IMR-90 (cell line): ENCODE measurements around the gene CCN5. TPM values are rescaled to one million over a fixed set of nuclear protein-coding genes. Genes with fewer than 3 reads are reported as not detected.

Experiments
- ATAC-seq: fragments of 200-7000 bp; cut with Tn5 transposase; 2 replicates; pipeline ENCODE4 v1.9.1; 2020; ENCODE audit warnings: low read depth, mild to moderate bottlenecking, moderate library complexity
- BruUV-seq: library from RNA; stranded (reverse); fragments of 400-500 nt; replicated peaks from 2 replicates; lab custom pipeline; 2021; lab: Mats Ljungman, UMichigan
- CTCF ChIA-PET: fragments of 300-600 bp; formaldehyde crosslinking; extraction: SDS; loops from one replicate; lab custom pipeline; 2021; ENCODE audit warnings: antibody characterized with exemption; lab: Yijun Ruan, JAX
- POLR2A ChIA-PET: fragments of 300-600 bp; sonication (Branson Sonifier 250); formaldehyde crosslinking; loops from one replicate; lab custom pipeline; 2022; ENCODE audit warnings: antibody characterized with exemption; ENCODE audit not compliant: unreplicated experiment; lab: Charles Lee
- DNase-seq: peaks from one replicate; pipeline ENCODE4 v3.0.0; 2013
- H2AFZ ChIP-seq: replicated peaks from 2 replicates; pipeline ENCODE3; 2013; ENCODE audit warnings: low read length, mild to moderate bottlenecking; ENCODE audit not compliant: poor library complexity
- H2AK5ac ChIP-seq: 2 replicates; pipeline ENCODE4 v1.6.1; 2013; ENCODE audit warnings: low read depth, low read length, inconsistent platforms
- H2AK9ac ChIP-seq: replicated peaks from 2 replicates; pipeline ENCODE3; 2013; ENCODE audit warnings: mild to moderate bottlenecking, low read depth, low read length, moderate library complexity; ENCODE audit not compliant: poor library complexity
- H2BK120ac ChIP-seq: 2 replicates; pipeline ENCODE4 v1.6.1; 2013; ENCODE audit warnings: low read depth, low read length, inconsistent platforms
- H2BK15ac ChIP-seq: 3 replicates; pipeline ENCODE4 v1.6.1; 2013; ENCODE audit warnings: low read depth, low read length, inconsistent platforms
- H2BK20ac ChIP-seq: 2 replicates; pipeline ENCODE4 v1.6.1; 2013; ENCODE audit warnings: low read depth, mild to moderate bottlenecking, inconsistent platforms, low read length, moderate library complexity
- H2BK5ac ChIP-seq: 2 replicates; pipeline ENCODE4 v1.6.1; 2013; ENCODE audit warnings: mild to moderate bottlenecking, low read depth, low read length, inconsistent platforms; ENCODE audit not compliant: poor library complexity, severe bottlenecking
- H3K14ac ChIP-seq: replicated peaks from 2 replicates; pipeline ENCODE4 v1.6.1; 2013; ENCODE audit warnings: low read depth, low read length, inconsistent platforms
- H3K18ac ChIP-seq: 2 replicates; pipeline ENCODE4 v1.6.1; 2013; ENCODE audit warnings: low read depth, low read length, control low read depth
- H3K23ac ChIP-seq: 2 replicates; pipeline ENCODE4 v1.6.1; 2013; ENCODE audit warnings: low read depth, low read length, inconsistent platforms
- H3K27ac ChIP-seq: 2 replicates; pipeline ENCODE4 v1.5.1; 2013; ENCODE audit warnings: mild to moderate bottlenecking, control low read depth, low read length; ENCODE audit not compliant: insufficient read depth
- H3K27me3 ChIP-seq: 2 replicates; pipeline ENCODE4 v1.6.1; 2013; ENCODE audit warnings: low read length; ENCODE audit not compliant: control insufficient read depth, insufficient read depth
- H3K36me3 ChIP-seq: 2 replicates; pipeline ENCODE4 v1.6.1; 2013; ENCODE audit warnings: low read length, mixed read lengths; ENCODE audit not compliant: control insufficient read depth, insufficient read depth
- H3K4ac ChIP-seq: 2 replicates; pipeline ENCODE4 v1.6.1; 2013; ENCODE audit warnings: low read depth, low read length, inconsistent platforms
- H3K4me1 ChIP-seq: 2 replicates; pipeline ENCODE4 v1.6.1; 2013; ENCODE audit warnings: low read length, mixed read lengths; ENCODE audit not compliant: control insufficient read depth, insufficient read depth
- H3K4me2 ChIP-seq: 2 replicates; pipeline ENCODE4 v1.6.1; 2013; ENCODE audit warnings: low read depth, mild to moderate bottlenecking, control low read depth, low read length, moderate library complexity
- H3K4me3 ChIP-seq: 2 replicates; pipeline ENCODE4 v1.5.1; 2013; ENCODE audit warnings: low read depth, mild to moderate bottlenecking, control low read depth, low read length, moderate library complexity; ENCODE audit not compliant: insufficient read depth
- H3K56ac ChIP-seq: 2 replicates; pipeline ENCODE4 v1.6.1; 2013; ENCODE audit warnings: low read length, inconsistent platforms; ENCODE audit not compliant: insufficient read depth; ENCODE audit errors: extremely low read depth
- H3K79me1 ChIP-seq, 2 experiments: 2 replicates each; pipeline ENCODE4 v1.6.1; 2013; ENCODE audit warnings: low read length in 2 of 2, inconsistent platforms in 1 of 2, low read depth in 1 of 2
- H3K9ac ChIP-seq: 2 replicates; pipeline ENCODE4 v1.6.1; 2013; ENCODE audit warnings: low read depth, low read length, control low read depth
- H3K9me1 ChIP-seq: 2 replicates; pipeline ENCODE4 v1.6.1; 2013; ENCODE audit warnings: low read length, inconsistent platforms; ENCODE audit not compliant: insufficient read depth
- H3K9me3 ChIP-seq: 2 replicates; pipeline ENCODE4 v1.6.1; 2013; ENCODE audit warnings: low read length; ENCODE audit not compliant: control insufficient read depth, insufficient read depth
- H4K20me1 ChIP-seq: 2 replicates; pipeline ENCODE4 v1.6.1; 2013; ENCODE audit warnings: low read length, inconsistent platforms; ENCODE audit not compliant: insufficient read depth
- H4K5ac ChIP-seq: 2 replicates; pipeline ENCODE4 v1.6.1; 2013; ENCODE audit warnings: mild to moderate bottlenecking, low read depth, low read length, control low read depth
- H4K8ac ChIP-seq, 2 experiments: 2 replicates each; pipeline ENCODE4 v1.6.1; 2013; ENCODE audit warnings: low read depth in 2 of 2, low read length in 2 of 2, control low read depth in 1 of 2, inconsistent platforms in 1 of 2
- H4K91ac ChIP-seq: 2 replicates; pipeline ENCODE4 v1.6.1; 2013; ENCODE audit warnings: low read depth, low read length, inconsistent platforms; ENCODE audit not compliant: insufficient read depth
- BHLHE40 ChIP-seq: fragments of 150-350 bp; IDR thresholded peaks from 2 replicates; pipeline ENCODE4 v1.6.1; 2016; ENCODE audit warnings: mild to moderate bottlenecking, low read depth, low read length
- CEBPB ChIP-seq: IDR thresholded peaks from 2 replicates; pipeline ENCODE4 v1.6.1; 2012; ENCODE audit warnings: low read depth, low read length, improper control_type of control experiment
- CHD1 ChIP-seq: IDR thresholded peaks from 2 replicates; pipeline ENCODE4 v1.6.1; 2012; ENCODE audit warnings: low read depth, low read length, improper control_type of control experiment
- FOS ChIP-seq: fragments of 150-350 bp; IDR thresholded peaks from 2 replicates; pipeline ENCODE4 v1.6.1; 2016; ENCODE audit warnings: low read depth, low read length
- MXI1 ChIP-seq: IDR thresholded peaks from 2 replicates; pipeline ENCODE4 v1.6.1; 2012; ENCODE audit warnings: low read depth, mild to moderate bottlenecking, low read length, moderate library complexity, borderline replicate concordance
- NFE2L2 ChIP-seq: fragments of 150-350 bp; IDR thresholded peaks from 2 replicates; pipeline ENCODE4 v1.6.1; 2016; ENCODE audit warnings: low read depth, mild to moderate bottlenecking, low read length
- POLR2A ChIP-seq: IDR thresholded peaks from 2 replicates; pipeline ENCODE4 v1.6.1; 2012; ENCODE audit warnings: mild to moderate bottlenecking, low read depth, low read length
- RAD21 ChIP-seq: IDR thresholded peaks from 2 replicates; pipeline ENCODE4 v1.6.1; 2012; ENCODE audit warnings: low read length, improper control_type of control experiment
- RCOR1 ChIP-seq: IDR thresholded peaks from 2 replicates; pipeline ENCODE4 v1.6.1; 2012; ENCODE audit warnings: mild to moderate bottlenecking, low read length, improper control_type of control experiment; ENCODE audit not compliant: insufficient replicate concordance
- SMC3 ChIP-seq: fragments of 150-350 bp; IDR thresholded peaks from 2 replicates; pipeline ENCODE4 v1.6.1; 2016; ENCODE audit warnings: low read depth, mild to moderate bottlenecking, antibody characterized with exemption, low read length, moderate library complexity
- WGBS, 2 experiments: methylation state at CpG; one replicate each; pipeline versions ENCODE4 v1.1.5 to v1.1.7; 2013; ENCODE audit warnings: missing lambda C conversion rate in 2 of 2; ENCODE audit not compliant: insufficient read length in 1 of 2; ENCODE audit errors: extremely low coverage in 2 of 2; 5-methylcytosine and 5-hydroxymethylcytosine counted together
- dilution Hi-C: fragments of 300-500 bp; cut with HindIII; formaldehyde crosslinking; loops from one replicate; pipeline ENCODE4 v1.14.3; 2018; ENCODE audit warnings: low sequenced_read_pairs; ENCODE audit not compliant: unreplicated experiment
- in situ Hi-C: fragments of 300-500 bp; cut with MboI; formaldehyde crosslinking; loops from 3 replicates; pipeline ENCODE4 v1.14.3; 2019; ENCODE audit warnings: low sequenced_read_pairs, inconsistent platforms, mixed read lengths
- intact Hi-C: fragments of 100-400 bp; cut with micrococcal nuclease; formaldehyde crosslinking; loops from 2 replicates; pipeline ENCODE4 v1.10.0; 2022
- polyA plus RNA-seq, 3 experiments: library from polyadenylated mRNA; depleted of rRNA; stranded (reverse); fragments of >200 nt; gene quantifications; 2 replicates each; pipeline ENCODE4 v1.2.3, GENCODE V29; 2012; ENCODE audit warnings: low replicate concordance in 1 of 3
- total RNA-seq: library from RNA; depleted of rRNA; stranded (reverse); fragments of >200 nt; gene quantifications from 2 replicates; pipeline ENCODE4 v1.2.3, GENCODE V29; 2012
- TF ChIP-seq, protein P1 (sequence below): fragments of 150-350 bp; IDR thresholded peaks from 2 replicates; pipeline ENCODE4 v1.6.1; 2016; ENCODE audit warnings: low read depth, mild to moderate bottlenecking, low read length, moderate library complexity, borderline replicate concordance
- TF ChIP-seq, protein P2 (sequence below): fragments of 150-350 bp; IDR thresholded peaks from 2 replicates; pipeline ENCODE4 v1.6.1; 2017; ENCODE audit warnings: mild to moderate bottlenecking, antibody characterized with exemption, low read length, low read depth

The CCN5 gene
- total and polyA plus RNA-seq, 2 of the 4 experiments (the other 2 are of a cell fraction): not detected

DNA sequence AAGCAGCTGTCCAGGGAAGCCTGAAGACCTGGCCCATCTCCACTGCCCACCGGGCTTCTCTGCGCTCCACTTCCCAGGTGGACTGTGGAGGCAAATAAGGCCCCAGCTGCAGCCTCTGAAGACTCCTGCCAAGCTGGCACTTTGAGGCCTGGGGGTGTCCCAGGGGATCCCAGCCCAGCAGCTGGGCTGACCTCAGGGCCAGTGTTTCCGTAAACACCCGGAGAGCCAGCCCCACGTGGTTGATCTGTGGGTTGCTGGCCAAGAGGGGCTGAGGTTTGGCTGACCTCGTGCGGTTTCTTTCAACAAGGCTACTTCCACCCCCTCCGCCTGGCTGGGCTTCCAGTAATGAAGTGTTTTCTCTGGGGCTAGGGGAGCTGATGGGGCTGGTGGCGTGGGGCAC lies 12.4 kb upstream of the CCN5 start (continued):
- TF ChIP-seq, protein P1, sequence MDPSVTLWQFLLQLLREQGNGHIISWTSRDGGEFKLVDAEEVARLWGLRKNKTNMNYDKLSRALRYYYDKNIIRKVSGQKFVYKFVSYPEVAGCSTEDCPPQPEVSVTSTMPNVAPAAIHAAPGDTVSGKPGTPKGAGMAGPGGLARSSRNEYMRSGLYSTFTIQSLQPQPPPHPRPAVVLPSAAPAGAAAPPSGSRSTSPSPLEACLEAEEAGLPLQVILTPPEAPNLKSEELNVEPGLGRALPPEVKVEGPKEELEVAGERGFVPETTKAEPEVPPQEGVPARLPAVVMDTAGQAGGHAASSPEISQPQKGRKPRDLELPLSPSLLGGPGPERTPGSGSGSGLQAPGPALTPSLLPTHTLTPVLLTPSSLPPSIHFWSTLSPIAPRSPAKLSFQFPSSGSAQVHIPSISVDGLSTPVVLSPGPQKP: no peak

DNA sequence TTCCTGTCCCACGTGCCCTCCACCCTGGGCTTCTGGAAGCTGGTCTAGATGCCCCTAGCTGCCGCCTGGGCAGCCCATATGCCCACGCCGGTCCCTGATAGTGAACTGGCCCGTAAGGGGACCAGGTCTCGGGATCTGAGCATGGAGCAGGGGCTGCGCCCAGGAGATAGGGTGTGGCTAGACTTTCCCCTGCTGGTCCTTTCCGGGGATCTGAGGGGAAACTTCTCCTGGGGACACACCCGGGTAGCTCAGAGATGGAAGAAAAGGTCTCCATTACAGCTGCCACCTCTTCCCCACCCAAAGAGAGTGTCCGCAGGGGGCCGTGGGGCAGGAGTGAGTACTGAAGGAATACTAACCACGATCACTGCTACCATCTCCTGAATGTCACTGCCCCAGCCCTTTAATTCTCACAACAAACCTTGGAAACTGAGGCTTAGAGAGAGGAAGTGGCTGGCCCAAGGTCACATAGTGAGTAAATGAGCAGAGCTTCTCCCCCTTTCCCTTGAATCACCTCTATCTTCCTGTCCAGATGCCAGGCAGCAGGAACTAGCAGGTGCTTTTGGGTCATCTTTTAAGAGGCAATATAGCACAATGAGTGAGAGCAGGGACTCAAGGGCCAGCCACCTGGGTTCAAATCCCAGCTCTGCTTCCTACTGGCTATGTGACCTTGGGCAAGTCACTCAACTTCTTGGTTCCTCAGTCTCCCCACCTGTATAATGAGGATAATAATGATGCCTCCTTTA lies 11.8 kb upstream of the CCN5 start:
- peaks cover 8% of the 10 kb centered on the region; the same call in 1 of the 2 replicates for H3K9me1 ChIP-seq
- H3K56ac ChIP-seq: no peak overlapping the region
- no TSS peak for BruUV-seq
- POLR2A ChIA-PET: no interaction called here
- H3K9ac ChIP-seq: no peak overlapping the region
- peak overlapping the region in 1 of 2 experiments; percentile 77; a peak in 1 of 4 replicates for H4K8ac ChIP-seq
- in situ Hi-C loops (no loop called here), intact Hi-C loops (no loop called here), dilution Hi-C loops (no loop called here)
- H3K36me3 ChIP-seq: no peaks in the 10 kb centered on the region
- no peak overlapping the region; the same call in 1 of the 2 replicates for H4K91ac ChIP-seq
- peak; percentile 7; the same call in 1 of the 2 replicates for ATAC-seq
- H3K27ac ChIP-seq: peak overlapping the region; percentile 15; the same call in 1 of the 2 replicates
- CTCF ChIA-PET: interaction anchor here (0.8 to 3.8 kb wide), 3 partner anchors 9 to 32 kb away, joined by 3 to 12 read pairs (median 3); no protein-coding TSS in a partner anchor
- H2AK9ac ChIP-seq: peak overlapping the region; percentile 80
- no peak for DNase-seq
- no peak overlapping the region for H2BK5ac ChIP-seq
- H3K79me1 ChIP-seq: no peaks in the 10 kb centered on the region
- WGBS, 2 experiments: no CpG with 5 or more reads among the region's 12 CpGs
- H3K4ac ChIP-seq: peak overlapping the region; percentile 81
- H2AK5ac ChIP-seq: peak overlapping the region; percentile 93; the same call in 1 of the 2 replicates
- H2BK15ac ChIP-seq: no peak overlapping the region; the same call in 2 of the 3 replicates
- H3K4me1 ChIP-seq: peaks cover 45% of the 10 kb centered on the region
- H2BK120ac ChIP-seq: peak overlapping the region; percentile 30
- H3K14ac ChIP-seq: 0 out of 2 replicates have a peak overlapping the region, but pooled peaks have one; percentile 6
- peak overlapping the region; percentile 21; the same call in 1 of the 2 replicates for H2BK20ac ChIP-seq
- no peaks in the 10 kb centered on the region for H4K20me1 ChIP-seq
- peaks cover 3% of the 10 kb centered on the region; the same call in 1 of the 2 replicates for H3K27me3 ChIP-seq
- no peaks in the 10 kb centered on the region for H3K9me3 ChIP-seq
- H2AFZ ChIP-seq: peak overlapping the region; percentile 56
- no peak overlapping the region; the same call in 1 of the 2 replicates for H3K4me2 ChIP-seq
- H3K18ac ChIP-seq: peak overlapping the region; percentile 19; the same call in 1 of the 2 replicates
- no peak overlapping the region for H3K4me3 ChIP-seq
- H4K5ac ChIP-seq: peak overlapping the region; percentile 50; the same call in 1 of the 2 replicates
- H3K23ac ChIP-seq: no peak overlapping the region
- no peak for TF ChIP-seq RAD21
- TF ChIP-seq, protein P1: no peak
- TF ChIP-seq CEBPB: no peak
- no peak for TF ChIP-seq RCOR1
- TF ChIP-seq FOS: no peak
- TF ChIP-seq POLR2A: no peak
- TF ChIP-seq NFE2L2: no peak
- TF ChIP-seq SMC3: no peak
- no peak for TF ChIP-seq MXI1
- TF ChIP-seq, protein P2, sequence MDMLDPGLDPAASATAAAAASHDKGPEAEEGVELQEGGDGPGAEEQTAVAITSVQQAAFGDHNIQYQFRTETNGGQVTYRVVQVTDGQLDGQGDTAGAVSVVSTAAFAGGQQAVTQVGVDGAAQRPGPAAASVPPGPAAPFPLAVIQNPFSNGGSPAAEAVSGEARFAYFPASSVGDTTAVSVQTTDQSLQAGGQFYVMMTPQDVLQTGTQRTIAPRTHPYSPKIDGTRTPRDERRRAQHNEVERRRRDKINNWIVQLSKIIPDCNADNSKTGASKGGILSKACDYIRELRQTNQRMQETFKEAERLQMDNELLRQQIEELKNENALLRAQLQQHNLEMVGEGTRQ: no peak
- TF ChIP-seq CHD1: no peak
- TF ChIP-seq BHLHE40: no peak
